Measurements from ENCODE around the gene CKAP2L.

CKAP2L gene

GRCh38 chr2:112791693-112792230, 27.4 kb upstream of the CKAP2L start:
- no peak for DNase-seq (ENCODE audit: low read depth, low spot score)

DNA sequence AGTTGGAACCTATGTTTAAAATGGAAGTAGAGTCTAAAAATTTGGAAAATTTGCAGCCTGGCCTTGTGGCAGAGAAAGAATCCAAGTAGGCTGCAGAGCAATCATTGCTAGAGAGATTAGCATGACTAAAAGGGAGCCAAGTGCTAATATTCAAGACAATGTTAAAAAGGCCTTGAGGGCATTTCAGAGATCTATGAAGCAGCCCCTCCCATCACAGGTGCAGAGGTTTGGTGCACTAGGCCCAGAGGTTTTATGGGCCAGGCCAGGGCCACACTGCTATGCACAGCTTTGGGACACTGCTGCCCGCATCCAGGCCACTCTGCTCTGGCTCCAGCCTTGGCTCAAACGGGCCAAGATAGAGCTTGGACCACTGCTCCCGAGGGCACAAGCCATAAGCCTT, 26.6 kb upstream of the CKAP2L start:
- DNase-seq (ENCODE audit: low read depth, low spot score): no peak

DNA sequence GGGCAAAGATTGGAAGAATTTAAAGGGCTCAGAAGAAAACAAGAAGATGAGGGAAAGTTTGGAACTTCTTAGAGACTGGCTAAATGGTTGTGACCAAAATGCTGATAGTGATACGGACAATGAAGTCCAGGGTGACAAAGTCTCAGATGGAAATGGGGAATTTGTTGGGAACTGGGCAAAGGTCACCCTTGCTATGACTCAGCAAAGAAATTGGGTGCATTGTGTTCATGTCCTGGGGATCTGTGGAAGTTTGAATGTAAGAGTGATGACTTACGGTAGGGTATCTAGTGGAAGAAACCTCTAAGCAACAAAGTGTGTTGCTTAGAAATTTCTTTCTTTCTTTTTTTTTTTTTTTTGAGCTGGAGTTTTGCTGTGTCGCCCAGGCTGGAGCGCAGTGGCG, 25.9 kb upstream of the CKAP2L start:
- DNase-seq (ENCODE audit: low read depth, low spot score): no peak

DNA sequence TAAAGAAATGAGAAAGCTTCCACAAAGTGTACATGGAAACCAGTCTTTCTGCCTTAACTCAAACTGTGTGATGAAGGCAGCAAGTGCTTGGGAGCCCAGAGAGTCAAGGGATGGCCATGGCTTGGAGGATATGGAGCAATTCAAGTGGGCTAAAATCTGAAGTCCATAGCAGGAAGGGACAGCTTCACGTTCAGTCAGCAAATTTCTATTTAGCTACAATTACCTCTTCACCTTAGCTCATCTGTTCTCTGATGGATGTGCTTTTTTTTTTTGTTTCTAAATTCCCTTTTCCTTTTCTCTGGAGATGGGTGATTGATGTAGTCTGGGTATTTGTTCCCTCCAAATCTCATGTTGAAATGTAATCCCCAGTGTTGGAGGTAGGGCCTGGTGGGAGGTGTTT, 24.8 kb upstream of the CKAP2L start:
- DNase-seq (ENCODE audit: low read depth, low spot score): no peak

DNA sequence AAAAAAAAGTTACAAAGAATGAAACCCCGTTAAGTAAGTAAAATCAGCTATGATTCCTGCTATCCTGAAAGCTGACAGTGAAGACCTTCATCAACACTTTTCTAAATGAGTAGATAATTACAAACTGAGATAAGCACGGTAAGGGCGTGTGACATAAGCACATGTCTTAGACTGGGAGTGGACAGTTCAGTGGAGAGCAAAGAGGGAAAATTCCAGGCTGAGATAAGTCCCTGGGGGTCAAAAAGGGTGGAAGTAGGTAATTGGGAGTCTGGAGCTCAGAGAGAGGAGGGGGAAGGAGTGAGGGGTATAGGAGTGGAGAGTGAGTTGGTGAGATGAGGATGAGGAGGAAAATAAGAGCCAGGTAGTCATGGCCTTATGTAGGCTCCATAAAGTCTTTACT, 24.2 kb upstream of the CKAP2L start:
- DNase-seq (ENCODE audit: low read depth, low spot score): no peak

GRCh38 chr2:112787729-112788393, 23.5 kb upstream of the CKAP2L start:
- no peak for DNase-seq (ENCODE audit: low read depth, low spot score)

GRCh38 chr2:112787294-112787693, 22.9 kb upstream of the CKAP2L start:
- no peak for DNase-seq (ENCODE audit: low read depth, low spot score)

GRCh38 chr2:112784199-112785189, 20.1 kb upstream of the CKAP2L start, which contains the start of gene IL1A:
Gene IL1A, minus strand, starts transcription at chr2:112784493. Its CDS starts 723 bp downstream, at chr2:112783770.
- DNase-seq (ENCODE audit: low read depth, low spot score): no peak

- DNase-seq (ENCODE audit: low read depth, low spot score): no peak
These were observed 18.8 kb upstream of the CKAP2L start for GRCh38 chr2:112783187-112783714.

DNA sequence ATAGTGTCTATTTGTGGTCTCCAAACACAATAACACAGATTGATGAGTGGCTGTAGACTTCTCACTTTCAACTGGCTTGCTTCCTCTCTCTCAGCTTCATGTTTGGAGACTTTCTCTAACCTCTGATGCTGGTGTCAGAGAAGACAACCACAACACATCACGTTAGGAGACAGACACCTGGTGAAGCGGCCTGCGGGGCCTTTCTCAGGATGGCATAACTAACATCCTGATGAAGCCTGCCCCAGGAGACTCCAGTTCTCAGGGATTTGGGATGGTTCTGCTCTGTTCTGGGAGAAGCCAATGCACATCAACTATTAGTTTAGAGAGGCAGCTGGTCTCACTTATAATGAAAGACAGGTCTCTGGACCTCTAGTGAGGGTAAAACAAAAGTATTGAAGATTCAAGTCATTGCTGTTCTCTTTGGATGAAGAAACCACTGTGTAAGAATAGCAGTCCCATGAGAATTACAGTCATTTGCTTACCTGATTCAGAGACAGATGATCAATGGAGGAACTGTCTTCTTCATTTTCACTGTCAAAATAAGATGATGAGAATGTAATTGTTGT, 17.9 kb upstream of the CKAP2L start:
- DNase-seq (ENCODE audit: low read depth, low spot score): no peak

DNA sequence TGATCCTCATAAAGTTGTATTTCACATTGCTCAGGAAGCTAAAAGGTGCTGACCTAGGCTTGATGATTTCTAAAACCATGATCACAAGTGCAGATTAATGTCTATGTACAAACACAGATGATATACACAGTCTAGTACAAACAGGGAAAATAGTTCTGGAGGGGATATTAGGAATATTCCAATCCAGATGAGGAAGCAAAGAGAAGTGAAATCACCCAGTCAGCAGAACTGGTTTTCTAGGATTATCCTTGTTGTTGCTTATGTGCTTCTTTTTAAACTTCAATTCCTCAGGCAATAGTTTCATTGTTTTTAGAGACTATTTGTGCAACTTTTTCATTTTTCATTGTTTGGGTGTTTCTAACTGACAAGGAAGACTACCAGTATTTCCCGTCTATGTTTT, 15.2 kb upstream of the CKAP2L start:
- DNase-seq (ENCODE audit: low read depth, low spot score): no peak

DNA sequence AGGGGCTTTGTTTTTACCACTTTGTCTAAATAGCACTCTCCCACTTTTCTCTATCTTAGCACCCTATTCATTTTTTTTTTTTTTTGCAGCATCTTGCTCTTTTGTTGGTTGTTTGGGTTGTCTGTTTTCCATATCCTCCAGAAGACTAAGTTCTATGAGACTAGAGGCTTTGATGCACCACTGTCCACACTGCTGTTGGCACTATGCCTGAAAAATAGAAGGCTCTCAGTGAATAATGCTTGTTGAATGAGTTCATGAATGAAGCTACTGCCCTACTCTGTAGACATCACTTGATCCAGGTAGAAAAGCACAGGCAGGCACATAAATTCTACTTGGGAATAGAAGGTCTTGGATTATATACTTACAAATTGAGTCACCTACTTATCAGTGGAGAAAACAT, 12.6 kb upstream of the CKAP2L start:
- DNase-seq (ENCODE audit: low read depth, low spot score): no peak

GRCh38 chr2:112776113-112776512, 11.7 kb upstream of the CKAP2L start:
- no peak for DNase-seq (ENCODE audit: low read depth, low spot score)

DNA sequence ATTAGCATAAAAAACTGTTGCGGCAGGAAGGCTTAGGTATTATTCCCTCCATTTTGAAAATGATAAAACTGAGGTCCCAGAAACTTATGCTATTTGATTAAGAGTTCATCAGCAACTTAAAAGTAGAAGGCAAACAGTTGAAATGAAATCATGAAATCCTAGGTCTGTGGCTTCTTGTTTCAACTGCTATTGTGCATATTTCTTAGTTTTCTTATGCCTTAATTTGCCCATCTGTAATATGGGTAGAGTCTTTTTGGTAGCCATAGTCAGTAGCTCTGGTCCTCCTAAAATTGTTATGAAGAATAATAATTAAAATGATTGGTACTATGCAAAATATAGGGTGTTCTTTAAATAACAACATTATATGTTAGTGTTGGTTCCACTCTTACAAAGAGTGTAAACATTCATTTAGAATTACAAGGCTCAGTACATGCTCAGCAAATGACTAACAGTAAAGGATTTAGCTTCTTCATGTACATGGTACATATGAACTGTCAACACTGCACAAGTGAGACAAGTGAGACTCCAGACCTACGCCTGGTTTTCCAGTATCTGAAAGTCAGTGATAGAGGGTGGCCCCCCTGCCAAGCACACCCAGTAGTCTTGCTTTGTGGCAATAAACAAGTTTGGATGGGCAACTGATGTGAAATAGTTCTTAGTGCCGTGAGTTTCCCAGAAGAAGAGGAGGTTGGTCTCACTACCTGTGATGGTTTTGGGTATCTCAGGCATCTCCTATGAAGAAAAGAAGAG, 10.3 kb upstream of the CKAP2L start:
- no peak for DNase-seq (ENCODE audit: low read depth, low spot score)

- DNase-seq (ENCODE audit: low read depth, low spot score): no peak
These were observed 9.1 kb upstream of the CKAP2L start for GRCh38 chr2:112773556-112773955.

- no peak for DNase-seq (ENCODE audit: low read depth, low spot score)
These were observed 8.6 kb upstream of the CKAP2L start for GRCh38 chr2:112772911-112773475.

GRCh38 chr2:112772322-112772721, 7.9 kb upstream of the CKAP2L start:
- DNase-seq (ENCODE audit: low read depth, low spot score): no peak

GRCh38 chr2:112768432-112768831, 4.0 kb upstream of the CKAP2L start:
- DNase-seq (ENCODE audit: low read depth, low spot score): no peak

GRCh38 chr2:112767693-112768330, 3.4 kb upstream of the CKAP2L start:
- no peak for DNase-seq (ENCODE audit: low read depth, low spot score)

DNA sequence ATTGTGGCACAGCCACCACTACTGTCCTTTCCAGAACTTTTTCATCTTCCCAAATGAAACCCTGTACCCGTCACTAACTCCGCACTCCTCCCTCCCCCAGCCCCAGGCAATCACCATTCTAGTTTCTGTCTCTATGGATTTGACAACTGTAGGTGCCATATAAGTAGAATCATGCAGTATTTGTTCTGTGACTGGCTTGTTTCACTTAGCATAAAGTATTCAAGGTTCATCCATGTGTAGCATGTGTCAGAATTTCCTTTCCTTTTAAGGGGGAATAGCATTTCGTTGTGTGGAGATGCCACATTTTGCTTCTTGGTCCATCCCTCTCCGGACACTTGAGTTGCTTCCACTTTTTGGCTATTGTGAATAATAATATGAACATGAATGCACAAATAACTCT, 842 bp upstream of the CKAP2L start:
- DNase-seq (ENCODE audit: low read depth, low spot score): no peak

All from activated naive CD8-positive, alpha-beta T cell treated with anti-CD3 and anti-CD28 coated beads, Interleukin-2, amount 50 U/mL, for 16 hours (primary cell).